NCI-H748 (cell line): ENCODE measurements around the gene RBM20.

Experiments used
- DNase-seq: peaks from one replicate; lab custom pipeline; 2025; ENCODE audit not compliant: unreplicated experiment; lab: John Stamatoyannopoulos, UW

Gene RBM20

DNA sequence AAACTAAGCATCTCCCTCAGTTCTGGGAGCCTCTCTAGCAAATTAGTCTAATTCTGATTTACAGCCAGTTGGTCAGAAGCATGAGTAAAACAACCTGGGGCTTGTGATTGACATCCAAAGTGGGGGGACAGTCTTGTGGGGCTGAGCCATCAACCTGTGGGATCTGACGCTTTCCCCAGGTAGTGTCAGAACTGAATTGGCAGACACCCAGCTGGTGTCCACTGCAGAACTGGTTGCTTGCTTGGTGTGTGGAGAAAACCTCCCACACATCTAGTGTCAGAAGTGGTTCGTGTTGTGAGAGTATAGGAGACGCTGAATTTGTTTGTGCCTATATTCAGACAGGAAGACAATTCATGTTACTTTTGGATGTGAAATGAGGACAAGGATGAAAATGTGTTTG, 135.4 kb downstream of the RBM20 start:
- no peak for DNase-seq

DNA sequence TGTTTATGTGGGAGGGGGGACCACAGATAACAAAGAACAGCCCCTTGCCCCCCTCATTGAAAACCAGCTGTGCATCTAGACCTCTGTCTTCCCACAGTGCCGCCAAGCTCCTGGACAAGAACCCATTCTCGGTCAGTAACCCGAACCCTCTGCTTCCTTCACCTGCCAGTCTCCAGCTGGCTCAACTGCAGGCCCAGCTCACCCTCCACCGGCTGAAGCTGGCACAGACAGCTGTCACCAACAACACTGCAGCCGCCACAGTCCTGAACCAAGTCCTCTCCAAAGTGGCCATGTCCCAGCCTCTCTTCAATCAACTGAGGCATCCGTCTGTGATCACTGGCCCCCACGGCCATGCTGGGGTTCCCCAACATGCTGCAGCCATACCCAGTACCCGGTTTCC, 136.6 kb downstream of the RBM20 start:
- no peak for DNase-seq

DNA sequence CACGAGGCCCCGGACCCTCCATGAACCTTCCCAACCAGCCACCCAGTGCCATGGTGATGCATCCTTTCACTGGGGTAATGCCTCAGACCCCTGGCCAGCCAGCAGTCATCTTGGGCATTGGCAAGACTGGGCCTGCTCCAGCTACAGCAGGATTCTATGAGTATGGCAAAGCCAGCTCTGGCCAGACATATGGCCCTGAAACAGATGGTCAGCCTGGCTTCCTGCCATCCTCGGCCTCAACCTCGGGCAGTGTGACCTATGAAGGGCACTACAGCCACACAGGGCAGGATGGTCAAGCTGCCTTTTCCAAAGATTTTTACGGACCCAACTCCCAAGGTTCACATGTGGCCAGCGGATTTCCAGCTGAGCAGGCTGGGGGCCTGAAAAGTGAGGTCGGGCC, 137.0 kb downstream of the RBM20 start:
- DNase-seq, result no peak

- DNase-seq, result no peak
Observed at GRCh38 chr10:110782616-110783015, 138.5 kb downstream of the RBM20 start.

- DNase-seq, result no peak
Observed at GRCh38 chr10:110783509-110784107, 139.5 kb downstream of the RBM20 start.

DNA sequence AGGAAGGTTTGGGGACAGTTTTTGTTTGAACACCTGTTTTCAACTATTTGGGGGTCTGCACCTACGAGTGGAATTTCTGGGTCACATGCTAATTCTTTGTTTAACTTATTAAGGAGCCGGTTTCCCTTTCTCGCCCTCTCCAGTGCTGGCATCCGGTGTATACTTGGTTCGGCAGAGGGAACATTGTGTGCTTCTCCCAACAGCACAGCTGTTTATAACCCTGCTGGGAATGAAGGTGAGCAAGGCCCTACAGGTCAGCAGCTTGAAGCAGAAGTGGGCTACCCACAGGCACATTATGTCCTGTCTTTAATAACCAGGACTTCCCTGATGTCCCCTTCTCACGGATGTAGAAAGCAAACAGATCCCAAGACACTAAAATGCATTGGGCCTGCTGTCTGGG, 140.1 kb downstream of the RBM20 start:
- no peak for DNase-seq

DNA sequence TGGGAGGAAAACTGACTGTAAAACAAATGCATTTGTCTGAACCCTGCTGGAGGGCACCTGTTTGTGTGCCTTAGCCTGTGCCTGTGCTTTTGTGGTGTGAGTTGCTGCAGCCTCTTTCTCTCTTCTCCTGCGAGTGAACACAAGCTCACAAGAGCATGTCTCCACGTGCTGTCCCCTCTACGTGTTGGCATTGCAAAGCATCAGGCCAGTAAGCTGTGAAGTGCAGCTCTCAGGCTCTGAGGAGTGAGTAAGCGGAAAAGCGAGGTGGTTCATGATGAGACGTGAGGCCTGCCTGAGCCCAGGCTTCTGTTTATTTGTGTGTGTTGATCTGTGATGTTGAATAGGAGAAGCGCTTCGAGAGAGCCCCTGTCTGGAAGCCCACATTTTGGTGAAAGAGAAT, 142.0 kb downstream of the RBM20 start:
- DNase-seq, result no peak

GRCh38 chr10:110788620-110789385, 144.7 kb downstream of the RBM20 start:
- DNase-seq, result no peak

GRCh38 chr10:110789604-110790433, 145.7 kb downstream of the RBM20 start:
- DNase-seq, result no peak

- no peak for DNase-seq
Observed at GRCh38 chr10:110790913-110791506, 146.9 kb downstream of the RBM20 start.

DNA sequence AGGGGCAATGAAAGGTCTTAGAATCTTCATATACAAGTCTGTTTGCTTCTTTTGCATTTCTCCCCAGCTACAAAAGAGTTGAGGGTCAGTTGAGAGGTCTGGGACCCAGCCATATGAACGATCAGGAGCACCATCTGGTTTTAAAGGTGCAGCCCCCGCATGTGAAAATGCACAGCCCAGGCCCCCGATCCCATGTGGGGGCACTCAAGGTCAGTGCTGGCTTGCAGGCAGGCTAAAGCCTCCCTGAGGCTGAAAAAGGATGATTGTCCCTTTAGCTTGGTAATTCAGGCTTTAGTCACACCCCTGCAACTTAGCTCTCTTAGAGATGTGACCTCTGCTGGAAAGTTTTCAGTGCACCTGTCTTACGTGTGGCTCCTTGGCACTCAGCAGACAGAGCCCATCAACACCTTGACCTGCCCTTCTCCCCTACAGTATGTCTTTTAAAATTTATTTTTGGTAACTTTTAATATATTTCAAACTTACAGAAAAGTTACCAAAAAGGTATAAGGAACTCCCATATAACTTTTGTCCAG, 147.5 kb downstream of the RBM20 start:
- DNase-seq, result no peak

- DNase-seq, result no peak
Observed at GRCh38 chr10:110792476-110793125, 148.5 kb downstream of the RBM20 start.

DNA sequence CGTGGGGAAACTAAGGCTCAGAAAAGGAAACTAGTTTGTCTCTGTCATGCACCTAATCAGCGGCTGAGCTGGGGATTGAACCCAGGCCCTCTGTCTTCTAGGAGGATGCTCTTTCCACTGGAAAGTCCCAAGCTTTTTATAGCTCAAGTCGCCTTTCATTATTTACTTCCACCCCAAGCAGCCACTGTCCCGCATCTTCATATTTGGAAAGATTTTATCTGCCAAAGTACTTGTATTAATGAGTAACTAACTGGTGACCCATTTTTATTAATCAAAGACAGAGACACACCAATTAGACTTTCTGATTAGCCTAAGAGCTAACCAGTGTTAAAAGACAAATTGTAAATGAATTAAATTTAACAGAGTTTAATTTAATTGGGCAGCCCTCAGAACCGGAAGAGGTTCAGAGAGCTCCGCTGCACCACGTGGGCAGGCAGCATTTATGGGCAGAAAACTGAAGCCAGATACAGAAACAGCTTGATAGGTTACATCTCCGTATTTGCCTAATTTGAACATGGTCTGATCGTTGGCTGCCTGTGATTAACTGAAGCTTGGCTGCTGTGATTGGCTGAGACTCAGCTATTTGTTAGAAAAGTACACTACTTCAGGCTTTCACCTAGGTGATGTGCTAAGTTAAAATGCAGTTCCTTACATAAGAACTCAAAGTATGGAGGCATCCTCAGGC, 149.1 kb downstream of the RBM20 start:
- no peak for DNase-seq

GRCh38 chr10:110793886-110794285, 149.8 kb downstream of the RBM20 start:
- DNase-seq, result no peak

DNA sequence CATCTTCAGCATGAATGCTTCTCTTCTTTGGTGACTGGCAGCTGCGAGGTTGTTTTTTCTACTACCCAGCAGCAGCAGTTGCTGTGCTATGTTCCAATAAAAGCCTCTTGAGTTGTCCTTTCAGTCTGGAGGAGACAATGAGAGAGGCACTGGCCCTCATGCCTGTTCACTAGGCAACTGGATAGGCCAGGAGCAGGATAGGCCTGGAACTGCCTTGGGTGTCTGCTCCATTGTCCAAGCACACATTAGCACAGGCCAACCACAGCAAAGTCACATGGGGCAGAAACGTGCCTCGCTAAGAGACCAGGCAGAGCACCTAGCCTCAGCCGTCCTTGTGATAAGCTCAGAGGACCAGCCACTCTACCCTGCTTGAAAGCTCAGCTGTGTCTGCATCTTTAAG, 150.7 kb downstream of the RBM20 start:
- DNase-seq, result peak; percentile 42

- no peak for DNase-seq
Observed at GRCh38 chr10:110797416-110797815, 153.3 kb downstream of the RBM20 start.

- no peak for DNase-seq
Observed at GRCh38 chr10:110798340-110798739, 154.2 kb downstream of the RBM20 start.

DNA sequence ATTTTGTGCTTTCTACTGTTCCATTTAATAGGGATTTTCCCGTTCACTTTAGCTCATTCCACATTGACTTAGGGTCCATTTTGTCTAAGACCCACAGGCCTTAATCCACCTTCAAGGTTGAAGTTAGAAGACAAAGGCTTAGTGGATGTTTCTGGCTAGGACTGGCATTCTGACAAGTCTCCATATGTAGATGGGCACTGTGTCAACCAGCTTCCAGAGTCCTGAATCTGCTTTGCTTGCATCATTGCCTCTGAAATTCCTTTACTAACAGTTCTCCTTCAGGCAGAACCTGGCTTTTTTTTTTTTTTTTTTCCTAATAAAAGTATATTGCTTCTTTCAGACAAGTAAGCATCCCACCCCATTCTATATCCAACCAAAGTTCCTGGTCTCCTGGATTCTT, 158.0 kb downstream of the RBM20 start:
- DNase-seq, result no peak

- peak; percentile 69 for DNase-seq
Observed at GRCh38 chr10:110802551-110803238, 158.6 kb downstream of the RBM20 start.
